IPS DF 6.9 (cell line): ENCODE measurements around the gene TTYH3.
"Not testable (repeated sequence)": the region's sequence is repeated elsewhere in the genome, so short reads cannot be mapped to it uniquely, and the experiment has no call there.

Experiments
- DNase-seq: peaks from one replicate; pipeline ENCODE4 v3.0.0-alpha.2; 2013; ENCODE audit warnings: low read depth, low spot score
- H3K27ac ChIP-seq: one replicate; pipeline ENCODE4 v1.5.1; 2013; ENCODE audit warnings: low read length, control low read depth
- H3K27me3 ChIP-seq: 2 replicates; pipeline ENCODE4 v1.6.1; 2013; ENCODE audit warnings: mild to moderate bottlenecking, low read length; ENCODE audit not compliant: control insufficient read depth, insufficient read depth
- H3K36me3 ChIP-seq: 2 replicates; pipeline ENCODE4 v1.6.1; 2013; ENCODE audit warnings: low read length; ENCODE audit not compliant: control insufficient read depth, insufficient read depth
- H3K4me1 ChIP-seq: 2 replicates; pipeline ENCODE4 v1.6.1; 2013; ENCODE audit warnings: low read length; ENCODE audit not compliant: control insufficient read depth, insufficient read depth
- H3K4me3 ChIP-seq: 2 replicates; pipeline ENCODE4 v1.5.1; 2013; ENCODE audit warnings: mild to moderate bottlenecking, low read length
- H3K9me3 ChIP-seq: 2 replicates; pipeline ENCODE4 v1.6.1; 2013; ENCODE audit warnings: low read length, inconsistent platforms; ENCODE audit not compliant: control insufficient read depth, insufficient read depth
- WGBS: extraction: QIAGEN DNeasy Blood & Tissue Kit; methylation state at CpG from one replicate; pipeline ENCODE4 v1.1.7; 2013; ENCODE audit warnings: mixed read lengths, missing lambda C conversion rate; ENCODE audit not compliant: insufficient read length, insufficient coverage; 5-methylcytosine and 5-hydroxymethylcytosine counted together

The TTYH3 gene

DNA sequence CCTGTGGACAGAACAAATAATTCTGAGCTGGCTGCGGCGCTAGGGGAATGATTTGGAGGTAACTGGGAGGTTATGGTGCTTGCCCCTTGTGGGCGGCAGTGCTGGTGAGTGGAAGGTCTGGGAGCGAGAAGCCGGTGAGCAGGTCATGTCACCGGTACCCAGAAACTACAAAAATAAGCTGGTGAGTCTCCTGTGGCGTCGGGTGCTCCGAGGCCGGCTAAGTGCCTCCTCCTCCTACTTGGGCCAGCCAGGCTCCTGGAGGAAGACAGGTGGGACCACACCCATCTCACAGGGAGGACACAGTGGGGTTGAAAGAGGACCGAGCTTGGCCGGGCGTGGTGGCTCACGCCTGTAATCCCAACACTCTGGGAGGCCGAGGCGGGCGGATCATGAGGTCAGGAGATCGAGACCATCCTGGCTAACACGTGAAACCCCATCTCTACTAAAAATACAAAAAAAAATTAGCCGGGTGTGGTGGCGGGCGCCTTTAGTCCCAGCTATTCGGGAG lies 60.2 kb downstream of the TTYH3 start:
- peaks cover 14% of the 10 kb centered on the region for H3K27me3 ChIP-seq
- H3K36me3 ChIP-seq, H3K4me3 ChIP-seq, H3K4me1 ChIP-seq, DNase-seq, H3K9me3 ChIP-seq, H3K27ac ChIP-seq: not testable (repeated sequence)
- WGBS = no CpG with 5 or more reads among the region's 23 CpGs

DNA sequence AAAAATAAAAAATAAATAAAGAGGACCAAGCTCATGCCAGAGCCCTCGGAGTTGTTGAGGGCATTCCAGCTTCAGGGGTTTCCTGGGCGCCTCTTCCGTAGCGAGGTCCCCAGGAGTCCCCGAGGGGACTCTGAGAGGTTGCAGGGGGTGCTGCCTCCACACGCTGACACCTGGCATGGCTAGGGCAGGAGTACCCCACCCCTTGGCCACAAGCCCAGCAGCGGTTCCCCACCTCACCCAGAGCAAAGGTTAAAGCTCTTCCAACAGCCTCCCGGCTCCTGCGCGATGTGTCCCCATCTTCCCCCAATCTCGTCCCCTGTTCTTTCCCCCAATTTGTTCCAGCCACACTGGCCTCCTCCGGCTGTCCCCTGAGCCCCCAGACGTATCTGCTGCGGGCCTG lies 60.8 kb downstream of the TTYH3 start:
- no peak for DNase-seq
- Histone ChIP-seq H3K27ac (no peak overlapping the region), H3K27me3 (peaks cover 12% of the 10 kb centered on the region), H3K4me1 (peaks cover 2% of the 10 kb centered on the region; the same call in 1 of the 2 replicates), H3K4me3 (no peak overlapping the region), H3K36me3 (no peaks in the 10 kb centered on the region), H3K9me3 (no peaks in the 10 kb centered on the region)
- no CpG with 5 or more reads among the region's 14 CpGs for WGBS

DNA sequence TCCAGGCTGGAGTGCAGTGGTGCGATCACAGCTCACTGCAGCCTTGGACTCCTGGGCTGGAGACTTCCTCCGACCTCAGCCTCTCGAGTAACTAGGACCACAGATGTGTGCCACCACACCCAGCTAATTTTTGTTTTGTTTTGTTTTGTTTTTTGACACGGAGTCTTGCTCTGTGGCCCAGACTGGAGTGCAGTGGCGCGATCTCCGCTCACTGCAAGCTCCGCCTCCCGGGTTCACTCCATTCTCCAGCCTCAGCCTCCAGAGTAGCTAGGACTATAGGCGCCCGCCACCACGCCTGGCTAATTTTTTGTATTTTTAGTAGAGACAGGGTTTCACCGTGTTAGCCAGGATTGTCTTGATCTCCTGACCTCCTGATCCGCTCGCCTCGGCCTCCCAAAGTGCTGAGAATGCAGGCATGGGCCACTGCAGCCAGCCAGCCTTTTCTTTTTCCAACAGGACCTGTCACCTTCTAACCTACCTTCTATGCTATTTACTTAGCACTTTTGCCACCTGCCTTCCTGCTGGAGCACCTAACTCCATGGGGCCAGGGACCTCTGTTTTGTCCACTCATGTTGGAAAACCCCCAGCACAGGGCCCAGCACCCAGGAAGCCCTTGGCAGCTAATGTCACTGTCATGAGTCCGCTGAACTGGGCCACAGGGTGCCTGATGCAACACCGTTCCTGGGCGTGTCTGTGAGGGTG lies 61.8 kb downstream of the TTYH3 start:
- H3K27ac ChIP-seq, DNase-seq, H3K9me3 ChIP-seq, H3K27me3 ChIP-seq, H3K4me1 ChIP-seq, H3K4me3 ChIP-seq, H3K36me3 ChIP-seq: not testable (repeated sequence)
- no CpG with 5 or more reads among the region's 19 CpGs for WGBS

DNA sequence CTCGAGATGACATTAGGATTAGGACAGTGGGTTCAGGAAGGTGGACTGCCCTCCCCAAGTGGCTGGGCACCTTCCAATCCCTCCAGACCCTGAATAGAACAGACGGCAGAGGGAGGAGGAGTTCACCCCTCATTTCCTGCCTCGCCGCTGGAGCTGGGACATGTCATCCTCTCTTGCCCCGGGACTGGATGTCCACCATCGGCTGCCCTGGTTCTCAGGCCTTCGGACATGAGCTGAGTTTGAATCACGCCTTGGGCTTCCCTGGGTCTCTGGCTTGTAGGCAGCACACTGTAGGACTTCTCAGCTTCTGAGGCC lies 62.3 kb downstream of the TTYH3 start:
- H3K4me1 ChIP-seq, H3K27me3 ChIP-seq, DNase-seq, H3K27ac ChIP-seq, H3K36me3 ChIP-seq, H3K4me3 ChIP-seq, H3K9me3 ChIP-seq: not testable (repeated sequence)
- WGBS = no CpG with 5 or more reads among the region's 8 CpGs

DNA sequence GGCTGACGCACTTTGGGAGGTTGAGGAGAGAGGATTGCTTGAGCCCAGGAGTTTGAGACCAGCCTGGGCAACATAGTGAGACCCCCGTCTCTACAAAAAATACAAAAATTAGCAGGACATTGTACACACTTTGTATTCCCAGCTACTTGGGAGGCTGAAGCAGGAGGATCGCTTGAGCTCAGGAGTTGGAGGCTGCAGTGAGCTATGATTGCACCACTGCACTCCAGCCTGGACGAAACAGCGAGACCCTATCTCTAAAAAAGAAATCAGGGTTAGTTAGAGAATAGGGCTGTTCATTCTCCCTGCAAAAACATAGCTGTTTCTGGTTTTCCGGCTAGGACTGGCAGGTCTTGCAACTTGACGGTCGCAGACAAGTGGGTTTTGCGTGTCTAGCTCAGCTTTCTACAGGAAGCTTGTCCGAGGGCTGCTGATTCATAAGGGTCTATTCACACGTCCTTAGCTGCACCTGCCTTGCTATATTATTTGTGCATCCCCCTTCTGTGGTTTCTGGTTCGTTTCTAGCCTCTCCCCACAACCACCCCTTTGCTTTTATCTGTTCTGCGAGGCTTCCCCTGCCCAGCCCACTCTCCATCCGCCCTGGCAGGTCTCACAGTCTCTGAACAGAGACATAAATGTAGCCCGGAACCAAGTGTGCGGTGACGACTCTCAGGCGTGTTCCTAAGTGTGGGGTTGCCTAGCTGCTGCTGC lies 66.9 kb downstream of the TTYH3 start:
- Histone ChIP-seq H3K9me3 (no peaks in the 10 kb centered on the region), H3K27ac (no peak overlapping the region), H3K27me3 (no peaks in the 10 kb centered on the region), H3K4me3 (no peak overlapping the region), H3K4me1 (no peaks in the 10 kb centered on the region; the same call in 1 of the 2 replicates), H3K36me3 (no peaks in the 10 kb centered on the region)
- no peak for DNase-seq
- no CpG with 5 or more reads among the region's 18 CpGs for WGBS

DNA sequence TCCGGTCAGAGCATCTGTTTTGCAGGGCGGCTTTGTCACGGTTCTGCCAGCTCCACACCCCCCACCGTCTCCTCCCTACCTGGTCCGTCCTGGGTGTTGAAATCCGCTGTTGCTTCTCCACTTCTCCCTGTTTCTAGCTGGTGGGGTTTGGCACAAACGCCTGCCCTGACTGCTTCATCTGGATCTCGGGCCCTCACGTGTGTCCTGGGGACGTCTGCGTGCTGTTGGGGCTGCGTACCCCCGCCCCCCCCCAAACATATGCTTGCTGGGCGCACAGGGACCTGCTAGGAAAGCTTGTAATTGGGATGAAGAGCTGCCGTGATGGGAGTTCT lies 67.5 kb downstream of the TTYH3 start:
- no peaks in the 10 kb centered on the region for H3K9me3 ChIP-seq
- DNase-seq = no peak
- WGBS = no CpG with 5 or more reads among the region's 15 CpGs
- H3K27ac ChIP-seq = no peak overlapping the region
- no peak overlapping the region for H3K4me3 ChIP-seq
- H3K27me3 ChIP-seq = no peaks in the 10 kb centered on the region
- H3K4me1 ChIP-seq = no peaks in the 10 kb centered on the region; the same call in 1 of the 2 replicates
- no peaks in the 10 kb centered on the region for H3K36me3 ChIP-seq

DNA sequence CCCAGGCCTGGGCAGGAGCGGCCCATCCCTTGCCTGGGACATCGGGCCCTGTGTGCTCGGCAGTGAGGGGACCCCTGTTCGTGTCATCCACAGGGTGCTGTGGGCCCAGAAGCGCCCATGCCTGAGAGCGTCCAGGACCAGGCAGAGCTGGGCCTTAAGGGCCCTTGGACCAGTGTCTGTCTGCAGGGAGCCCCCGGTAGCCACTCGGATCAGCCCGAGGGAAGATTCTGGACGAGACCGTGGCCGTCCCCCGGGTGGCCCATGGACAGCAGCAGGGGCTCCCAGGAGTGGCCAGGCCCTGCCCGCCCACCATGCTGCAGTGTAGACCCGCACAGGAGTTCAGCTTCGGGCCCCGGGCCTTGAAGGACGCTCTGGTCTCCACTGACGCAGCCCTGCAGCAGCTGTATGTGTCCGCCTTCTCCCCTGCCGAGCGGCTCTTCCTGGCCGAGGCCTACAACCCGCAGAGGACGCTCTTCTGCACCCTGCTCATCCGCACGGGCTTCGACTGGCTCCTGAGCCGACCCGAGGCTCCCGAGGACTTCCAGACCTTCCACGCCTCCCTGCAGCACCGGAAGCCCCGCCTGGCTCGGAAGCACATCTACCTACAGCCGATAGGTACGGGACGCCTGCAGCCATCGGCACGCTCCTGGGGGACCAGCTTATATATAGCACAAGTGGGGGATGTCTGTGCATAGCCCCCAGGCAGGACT lies 68.5 kb downstream of the TTYH3 start:
- Histone ChIP-seq H3K27ac (no peak overlapping the region), H3K9me3 (no peaks in the 10 kb centered on the region), H3K4me3 (no peak overlapping the region), H3K36me3 (no peaks in the 10 kb centered on the region), H3K27me3 (no peaks in the 10 kb centered on the region), H3K4me1 (no peaks in the 10 kb centered on the region; the same call in 1 of the 2 replicates)
- DNase-seq = no peak
- no CpG with 5 or more reads among the region's 40 CpGs for WGBS

DNA sequence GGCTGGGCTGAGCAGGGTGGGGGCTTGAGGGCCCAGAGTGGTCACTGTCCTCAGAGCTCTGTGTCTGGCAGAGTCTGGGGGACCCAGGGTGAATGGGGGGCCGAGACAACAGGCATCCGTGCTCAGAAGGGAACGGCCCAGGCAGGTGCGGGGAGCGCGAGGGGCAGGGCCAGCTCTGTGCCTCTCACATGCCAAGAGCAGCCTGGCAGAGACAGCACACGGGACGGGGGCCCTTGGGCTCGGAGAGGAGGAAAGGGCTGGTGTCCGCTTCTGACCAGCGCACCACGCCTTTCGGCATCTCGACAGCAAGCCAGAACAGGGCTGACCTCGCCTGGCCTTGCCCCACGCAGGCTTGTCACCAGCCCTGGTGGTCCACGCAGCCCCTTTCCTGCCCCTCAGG lies 69.6 kb downstream of the TTYH3 start:
- no peaks in the 10 kb centered on the region for H3K27me3 ChIP-seq
- H3K36me3 ChIP-seq = no peaks in the 10 kb centered on the region
- no peak overlapping the region for H3K27ac ChIP-seq
- DNase-seq = no peak
- no CpG with 5 or more reads among the region's 17 CpGs for WGBS
- H3K4me3 ChIP-seq = no peak overlapping the region
- H3K4me1 ChIP-seq = no peaks in the 10 kb centered on the region; the same call in 1 of the 2 replicates
- H3K9me3 ChIP-seq = no peaks in the 10 kb centered on the region

DNA sequence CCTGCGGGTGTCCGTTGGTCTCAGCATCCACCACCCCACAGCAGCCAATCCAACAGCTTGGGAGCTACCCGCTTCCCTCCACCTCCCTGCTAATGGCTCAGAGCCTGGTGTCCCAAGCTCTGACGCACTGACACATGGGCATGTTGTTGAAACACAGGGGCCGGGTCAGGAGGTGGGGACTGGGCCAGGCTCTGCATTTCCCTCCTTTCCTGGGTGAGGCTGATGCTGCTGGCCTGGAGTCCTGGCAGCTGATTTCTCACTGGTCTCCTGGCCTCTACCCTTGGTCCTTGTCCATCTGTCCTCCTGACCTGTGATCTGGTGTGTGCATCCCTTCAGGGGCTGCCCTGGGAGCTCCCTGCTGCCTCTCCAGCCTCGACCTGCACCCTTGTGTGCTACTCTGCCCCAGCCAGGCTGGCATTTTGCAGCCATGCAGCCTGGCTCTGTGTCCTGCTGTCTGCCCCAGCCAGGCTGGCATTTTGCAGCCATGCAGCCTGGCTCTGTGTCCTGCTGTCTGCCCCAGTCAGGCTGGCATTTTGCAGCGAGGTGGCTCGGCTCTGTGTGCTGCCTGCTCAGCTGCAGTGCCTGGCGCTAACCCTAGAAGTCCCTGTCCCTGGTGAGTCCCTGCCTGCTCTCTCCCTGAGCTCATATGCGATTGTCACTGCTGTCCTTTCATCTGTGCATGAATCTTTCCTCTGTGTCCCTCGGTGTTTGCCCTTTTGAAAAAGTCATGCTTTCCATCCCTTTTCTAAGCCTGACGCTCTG lies 70.2 kb downstream of the TTYH3 start:
- WGBS = no CpG with 5 or more reads among the region's 12 CpGs
- DNase-seq = no peak

DNA sequence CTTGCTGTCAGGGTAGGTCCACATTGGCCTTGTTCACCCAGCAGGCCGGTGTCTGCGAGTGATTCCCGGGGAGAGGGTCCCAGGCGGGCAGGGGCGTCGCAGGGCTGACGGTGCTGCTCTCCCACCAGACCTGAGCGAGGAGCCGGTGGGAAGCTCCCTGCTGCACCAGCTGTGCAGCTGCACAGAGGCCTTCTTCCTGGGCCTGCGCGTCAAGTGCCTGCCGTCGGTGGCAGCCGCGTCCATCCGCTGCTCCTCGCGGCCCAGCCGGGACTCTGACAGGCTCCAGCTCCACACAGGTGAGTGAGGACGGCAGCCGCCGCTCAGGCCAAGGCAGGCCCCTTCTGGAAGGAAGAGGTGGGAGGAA lies 70.8 kb downstream of the TTYH3 start:
- no peak for DNase-seq
- H3K36me3 ChIP-seq = no peaks in the 10 kb centered on the region
- H3K27me3 ChIP-seq = no peaks in the 10 kb centered on the region
- H3K4me1 ChIP-seq = no peaks in the 10 kb centered on the region; the same call in 1 of the 2 replicates
- H3K27ac ChIP-seq = no peak overlapping the region
- no peak overlapping the region for H3K4me3 ChIP-seq
- no peaks in the 10 kb centered on the region for H3K9me3 ChIP-seq
- WGBS = no CpG with 5 or more reads among the region's 22 CpGs

More for the DNA sequence above, 70.2 kb downstream of the TTYH3 start:
- no peak overlapping the region for H3K27ac ChIP-seq
- H3K27me3 ChIP-seq = no peaks in the 10 kb centered on the region
- H3K4me1 ChIP-seq = no peaks in the 10 kb centered on the region; the same call in 1 of the 2 replicates
- no peaks in the 10 kb centered on the region for H3K36me3 ChIP-seq
- no peaks in the 10 kb centered on the region for H3K9me3 ChIP-seq
- no peak overlapping the region for H3K4me3 ChIP-seq
